ENCODE measurements around the gene RBM33.
"Not testable (repeated sequence)": the region's sequence is repeated elsewhere in the genome, so short reads cannot be mapped to it uniquely, and the experiment has no call there.

Gene RBM33

GRCh38 chr7:155815332-155816191 is 171.1 kb downstream of the RBM33 start:
- FAIRE-seq: peak; percentile 70

GRCh38 chr7:155816192-155816508 is 171.7 kb downstream of the RBM33 start:
- DNase-seq (ENCODE audit: insufficient read length, low spot score) (no peak), FAIRE-seq (no peak)

More at GRCh38 chr7:155815332-155816191, 171.1 kb downstream of the RBM33 start:
- peak; percentile 88 for DNase-seq (ENCODE audit: insufficient read length, low spot score)

GRCh38 chr7:155816996-155817395 is 172.5 kb downstream of the RBM33 start:
- FAIRE-seq: no peak

GRCh38 chr7:155817515-155817914 is 173.1 kb downstream of the RBM33 start:
- not testable (repeated sequence) for FAIRE-seq

More at GRCh38 chr7:155816996-155817395, 172.5 kb downstream of the RBM33 start:
- no peak for DNase-seq (ENCODE audit: insufficient read length, low spot score)

GRCh38 chr7:155818154-155818819 is 173.8 kb downstream of the RBM33 start:
- FAIRE-seq: no peak
- no peak for DNase-seq (ENCODE audit: insufficient read length, low spot score)

More at GRCh38 chr7:155817515-155817914, 173.1 kb downstream of the RBM33 start:
- not testable (repeated sequence) for DNase-seq (ENCODE audit: insufficient read length, low spot score)

- no peak for DNase-seq (ENCODE audit: insufficient read length, low spot score)
- no peak for FAIRE-seq
Observed at GRCh38 chr7:155818820-155819168, 174.3 kb downstream of the RBM33 start.

- DNase-seq (ENCODE audit: insufficient read length, low spot score) (no peak), FAIRE-seq (no peak)
Observed at GRCh38 chr7:155819186-155819585, 174.7 kb downstream of the RBM33 start.

GRCh38 chr7:155820246-155820645 is 175.8 kb downstream of the RBM33 start:
- no peak for DNase-seq (ENCODE audit: insufficient read length, low spot score)
- no peak for FAIRE-seq

GRCh38 chr7:155820788-155821187 is 176.3 kb downstream of the RBM33 start:
- FAIRE-seq (no peak), DNase-seq (ENCODE audit: insufficient read length, low spot score) (no peak)

- FAIRE-seq: no peak
Observed at GRCh38 chr7:155821851-155822250, 177.4 kb downstream of the RBM33 start.

GRCh38 chr7:155824227-155824886 is 179.9 kb downstream of the RBM33 start:
- no peak for FAIRE-seq
- DNase-seq (ENCODE audit: insufficient read length, low spot score): no peak

More at GRCh38 chr7:155821851-155822250, 177.4 kb downstream of the RBM33 start:
- DNase-seq (ENCODE audit: insufficient read length, low spot score): no peak

- no peak for FAIRE-seq
- DNase-seq (ENCODE audit: insufficient read length, low spot score): no peak
Observed at GRCh38 chr7:155825336-155825735, 180.9 kb downstream of the RBM33 start.

- no peak for FAIRE-seq
- DNase-seq (ENCODE audit: insufficient read length, low spot score): no peak
Observed at GRCh38 chr7:155829796-155830470, 185.5 kb downstream of the RBM33 start.

Measured in GM19239 (cell line).